CD14-positive monocyte (primary cell): ENCODE data around the gene USP25. TPM values are rescaled to one million over a fixed set of nuclear protein-coding genes. Genes with fewer than 3 reads are reported as not detected.

ENCODE experiments used
- DNase-seq, 3 donors: peaks; one replicate each; pipeline ENCODE4 v3.0.0-alpha.2; 2011 to 2022
- H2AFZ ChIP-seq: 2 replicates; pipeline ENCODE4 v1.6.0; 2012; ENCODE audit warnings: mild to moderate bottlenecking, low read depth, low read length, inconsistent platforms; ENCODE audit not compliant: insufficient read depth, poor library complexity, severe bottlenecking
- H3K27ac ChIP-seq, 2 donors: 1 replicate in 1 of 2; 2 replicates in 1 of 2; pipeline ENCODE4 v1.5.1; 2012 to 2013; ENCODE audit warnings: low read length in 2 of 2, control low read depth in 1 of 2, inconsistent platforms in 1 of 2, low read depth in 1 of 2, mild to moderate bottlenecking in 1 of 2
- H3K27me3 ChIP-seq, 2 donors: one replicate each; pipeline versions ENCODE4 v1.6.0 to v1.6.1; 2011 to 2013; ENCODE audit warnings: low read length in 2 of 2; ENCODE audit not compliant: control insufficient read depth in 2 of 2, insufficient read depth in 2 of 2
- H3K36me3 ChIP-seq, 2 donors: replicated peaks in 1 of 2; 1 replicate in 1 of 2; 2 replicates in 1 of 2; pipeline versions ENCODE4 v1.5.1 to v1.6.1; 2012 to 2013; ENCODE audit warnings: low read length in 2 of 2, control low read depth in 1 of 2, inconsistent platforms in 1 of 2, mild to moderate bottlenecking in 1 of 2; ENCODE audit not compliant: insufficient read depth in 2 of 2, control insufficient read depth in 1 of 2
- H3K4me1 ChIP-seq, 2 donors: 1 replicate in 1 of 2; 2 replicates in 1 of 2; pipeline versions ENCODE4 v1.5.1 to v1.6.1; 2012 to 2013; ENCODE audit warnings: low read length in 2 of 2, control low read depth in 1 of 2, inconsistent platforms in 1 of 2, mild to moderate bottlenecking in 1 of 2, moderate library complexity in 1 of 2; ENCODE audit not compliant: insufficient read depth in 2 of 2, control insufficient read depth in 1 of 2
- H3K4me2 ChIP-seq: replicated peaks from 2 replicates; pipeline ENCODE3; 2012; ENCODE audit warnings: low read length, moderate library complexity, mild to moderate bottlenecking; ENCODE audit not compliant: poor library complexity, severe bottlenecking; ENCODE audit errors: extremely low read depth
- H3K4me3 ChIP-seq, 3 experiments: fragments of 200-600 bp in 1 of 3; sonication (generic) in 1 of 3; replicated peaks in 1 of 3; 1 replicate in 2 of 3; 2 replicates in 1 of 3; pipeline ENCODE4 v1.5.1; 2011 to 2013; ENCODE audit warnings: low read length in 3 of 3, mild to moderate bottlenecking in 3 of 3, control low read depth in 2 of 3, low read depth in 2 of 3, inconsistent platforms in 1 of 3, moderate library complexity in 1 of 3
- H3K79me2 ChIP-seq: 2 replicates; pipeline ENCODE4 v1.6.0; 2012; ENCODE audit warnings: mild to moderate bottlenecking, control low read depth, inconsistent platforms, low read length, moderate library complexity; ENCODE audit not compliant: insufficient read depth
- H3K9ac ChIP-seq: 2 replicates; pipeline ENCODE4 v1.6.0; 2017; ENCODE audit warnings: low read length, mild to moderate bottlenecking; ENCODE audit not compliant: insufficient read depth, poor library complexity, severe bottlenecking
- H3K9me3 ChIP-seq, 2 donors: replicated peaks in 1 of 2; 1 replicate in 1 of 2; 2 replicates in 1 of 2; pipeline versions ENCODE4 v1.5.1 to v1.6.1; 2012 to 2013; ENCODE audit warnings: low read length in 2 of 2, control low read depth in 1 of 2; ENCODE audit not compliant: control insufficient read depth in 1 of 2, insufficient read depth in 1 of 2
- H4K20me1 ChIP-seq: 2 replicates; pipeline ENCODE4 v1.6.0; 2012; ENCODE audit warnings: mild to moderate bottlenecking, low read length, control low read depth, moderate library complexity; ENCODE audit not compliant: insufficient read depth
- H3K27ac Mint-ChIP-seq, 7 donors: one replicate each; pipeline ENCODE4 v1.8.0; 2020; ENCODE audit warnings: mild to moderate bottlenecking in 7 of 7, mixed read lengths in 7 of 7, moderate library complexity in 6 of 7, inconsistent platforms in 2 of 7
- H3K27me3 Mint-ChIP-seq, 3 donors: one replicate each; pipeline ENCODE4 v1.8.0; 2021 to 2022; ENCODE audit warnings: low read depth in 3 of 3, mild to moderate bottlenecking in 3 of 3, mixed read lengths in 3 of 3, moderate library complexity in 3 of 3, inconsistent platforms in 1 of 3
- H3K36me3 Mint-ChIP-seq, 2 donors: one replicate each; pipeline ENCODE4 v1.8.0; 2020; ENCODE audit warnings: mixed read lengths in 2 of 2, inconsistent platforms in 1 of 2, mild to moderate bottlenecking in 1 of 2
- H3K4me1 Mint-ChIP-seq: one replicate; pipeline ENCODE4 v1.8.0; 2020; ENCODE audit warnings: mild to moderate bottlenecking, mixed read lengths
- H3K4me3 Mint-ChIP-seq, 2 donors: one replicate each; pipeline ENCODE4 v1.8.0; 2020; ENCODE audit warnings: mild to moderate bottlenecking in 2 of 2, mixed read lengths in 2 of 2, moderate library complexity in 1 of 2
- H3K9me3 Mint-ChIP-seq, 7 donors: one replicate each; pipeline ENCODE4 v1.8.0; 2020 to 2022; ENCODE audit warnings: mixed read lengths in 7 of 7, mild to moderate bottlenecking in 6 of 7, moderate library complexity in 6 of 7, inconsistent platforms in 2 of 7
- WGBS: methylation state at CpG from one replicate; pipeline ENCODE4 v1.1.5; 2013; ENCODE audit warnings: missing lambda C conversion rate; ENCODE audit not compliant: insufficient coverage; 5-methylcytosine and 5-hydroxymethylcytosine counted together
- intact Hi-C, 2 donors: fragments of 100-400 bp; cut with micrococcal nuclease; formaldehyde crosslinking; loops; one replicate each; pipeline versions ENCODE4 v1.15.0 to v1.15.1; 2023
- polyA plus RNA-seq, 3 donors: library from polyadenylated mRNA; depleted of rRNA in 1 of 3; unstranded in 2 of 3; stranded (reverse) in 1 of 3; fragments of 300-500 nt in 2 of 3; fragments of >200 nt in 1 of 3; fragmentation: Illumina TruSeq in 2 of 3; gene quantifications; 1 replicate in 2 of 3; 2 replicates in 1 of 3; pipeline ENCODE4 v1.2.3, GENCODE V29; 2012 to 2021
- TF ChIP-seq, protein P1 (sequence below): fragments of 200-600 bp; IDR thresholded peaks from one replicate; pipeline ENCODE4 v1.8.0; 2022; ENCODE audit warnings: antibody characterized with exemption, mild to moderate bottlenecking

USP25 gene
- polyA plus RNA-seq, 3 donors, result 7.2 to 15.6 (median 9.6) TPM

- no peak overlapping the region for H3K27ac Mint-ChIP-seq
- H3K27me3 Mint-ChIP-seq, result no peaks in the 10 kb centered on the region
- H3K36me3 Mint-ChIP-seq, result no peaks in the 10 kb centered on the region
- Histone ChIP-seq H3K9me3 (no peaks in the 10 kb centered on the region), H3K27me3 (no peaks in the 10 kb centered on the region), H3K4me1 (no peaks in the 10 kb centered on the region), H3K79me2 (no peaks in the 10 kb centered on the region), H2AFZ (no peak overlapping the region), H3K4me3 (no peak overlapping the region), H3K9ac (no peak overlapping the region), H3K27ac (no peak overlapping the region), H3K4me2 (no peak overlapping the region), H3K36me3 (no peaks in the 10 kb centered on the region), H4K20me1 (no peaks in the 10 kb centered on the region)
- TF ChIP-seq, protein P1, sequence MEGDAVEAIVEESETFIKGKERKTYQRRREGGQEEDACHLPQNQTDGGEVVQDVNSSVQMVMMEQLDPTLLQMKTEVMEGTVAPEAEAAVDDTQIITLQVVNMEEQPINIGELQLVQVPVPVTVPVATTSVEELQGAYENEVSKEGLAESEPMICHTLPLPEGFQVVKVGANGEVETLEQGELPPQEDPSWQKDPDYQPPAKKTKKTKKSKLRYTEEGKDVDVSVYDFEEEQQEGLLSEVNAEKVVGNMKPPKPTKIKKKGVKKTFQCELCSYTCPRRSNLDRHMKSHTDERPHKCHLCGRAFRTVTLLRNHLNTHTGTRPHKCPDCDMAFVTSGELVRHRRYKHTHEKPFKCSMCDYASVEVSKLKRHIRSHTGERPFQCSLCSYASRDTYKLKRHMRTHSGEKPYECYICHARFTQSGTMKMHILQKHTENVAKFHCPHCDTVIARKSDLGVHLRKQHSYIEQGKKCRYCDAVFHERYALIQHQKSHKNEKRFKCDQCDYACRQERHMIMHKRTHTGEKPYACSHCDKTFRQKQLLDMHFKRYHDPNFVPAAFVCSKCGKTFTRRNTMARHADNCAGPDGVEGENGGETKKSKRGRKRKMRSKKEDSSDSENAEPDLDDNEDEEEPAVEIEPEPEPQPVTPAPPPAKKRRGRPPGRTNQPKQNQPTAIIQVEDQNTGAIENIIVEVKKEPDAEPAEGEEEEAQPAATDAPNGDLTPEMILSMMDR, result no peak
- intact Hi-C loops, result no loop called here
- no CpG with 5 or more reads among the region's 1 CpG for whole genome bisulfite sequencing
- no peak for DNase-seq
- H3K4me1 Mint-ChIP-seq, result no peaks in the 10 kb centered on the region
- H3K4me3 Mint-ChIP-seq, result no peak overlapping the region
- H3K9me3 Mint-ChIP-seq, result peaks cover 0 to 6% (median 0%) of the 10 kb centered on the region in 7 donors
These were observed 16.4 kb upstream of the USP25 start for GRCh38 chr21:15713412-15713811.

DNA sequence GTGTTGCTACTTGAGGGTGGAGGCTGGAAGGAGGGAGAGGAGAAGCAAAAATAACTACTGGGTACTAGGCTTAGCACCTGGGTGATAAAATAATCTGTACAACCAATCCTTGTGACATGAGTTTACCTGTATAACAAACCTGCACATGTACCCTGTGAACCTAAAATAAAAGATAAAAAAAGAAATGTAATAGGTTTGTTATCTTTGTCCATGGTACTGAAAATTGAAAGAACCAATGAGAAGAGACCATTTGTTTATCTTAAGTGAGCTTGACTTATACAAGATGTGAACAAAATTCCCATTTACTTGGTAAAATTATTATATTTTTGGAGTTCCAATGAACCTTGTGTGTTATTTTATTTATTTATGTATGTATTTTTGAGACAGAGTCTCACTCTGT, 11.1 kb upstream of the USP25 start:
- Histone ChIP-seq H2AFZ (no peak overlapping the region), H3K79me2 (no peaks in the 10 kb centered on the region), H3K27ac (no peak overlapping the region), H3K4me1 (no peaks in the 10 kb centered on the region), H3K36me3 (no peaks in the 10 kb centered on the region), H3K4me3 (no peak overlapping the region), H3K4me2 (no peak overlapping the region), H3K9ac (no peak overlapping the region), H3K27me3 (no peaks in the 10 kb centered on the region), H3K9me3 (peaks cover 0 to 3% of the 10 kb centered on the region in 2 donors), H4K20me1 (no peaks in the 10 kb centered on the region)
- H3K4me3 Mint-ChIP-seq, result no peak overlapping the region
- H3K4me1 Mint-ChIP-seq, result peaks cover 2% of the 10 kb centered on the region
- H3K27me3 Mint-ChIP-seq, result peaks cover 0 to 3% (median 0%) of the 10 kb centered on the region in 3 donors
- DNase-seq, result no peak
- intact Hi-C loops, result no loop called here
- H3K27ac Mint-ChIP-seq, result no peak overlapping the region
- H3K36me3 Mint-ChIP-seq, result no peaks in the 10 kb centered on the region
- TF ChIP-seq, protein P1, result no peak
- H3K9me3 Mint-ChIP-seq, result peaks cover 0 to 8% (median 3%) of the 10 kb centered on the region in 7 donors
